Measurements from ENCODE around the gene CYB5A. TPM values are rescaled to one million over a fixed set of nuclear protein-coding genes. Genes with fewer than 3 reads are reported as not detected.

CYB5A gene
- total and polyA plus RNA-seq, 2 of the 8 experiments (the other 6 are each of a cell fraction or from before 2014, with no cell fraction given), result 154 to 195 TPM

DNA sequence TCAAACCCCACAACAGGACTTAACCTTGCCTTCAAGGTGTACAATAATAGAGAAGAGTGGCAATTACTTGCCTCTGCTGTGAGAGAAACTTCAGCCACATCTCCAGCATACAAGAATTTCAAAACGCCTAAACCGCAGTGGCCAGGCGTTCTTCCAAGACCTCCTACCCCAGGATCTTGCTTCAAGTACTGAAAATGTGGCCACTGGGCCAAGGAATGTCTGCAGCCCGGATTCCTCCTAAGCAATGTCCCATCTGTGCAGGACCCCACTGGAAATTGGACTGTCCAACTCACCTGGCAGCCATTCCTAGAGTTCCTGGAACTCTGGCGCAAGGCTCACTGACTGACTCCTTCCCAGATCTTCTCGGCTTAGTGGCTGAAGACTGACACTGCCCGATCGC lies 2.8 kb upstream of the CYB5A start:
- no peak overlapping the region for H3K56ac ChIP-seq (replicated peaks; ENCODE audit: insufficient read length, low read depth, low read length)
- no peaks in the 10 kb centered on the region for H3K27me3 ChIP-seq (replicated peaks in 1 of 4; ENCODE audit: control insufficient read depth in 3 of 4, extremely low read depth in 1 of 4, insufficient read depth in 3 of 4, low read length in 3 of 4)
- no peak overlapping the region for H2BK12ac ChIP-seq (ENCODE audit: low read depth, low read length)
- CTCF ChIA-PET (ENCODE audit: partially characterized antibody), result interaction anchor here (1.0 kb wide), 1 partner anchor 19 kb away, joined by 3 read pairs; no protein-coding TSS in a partner anchor
- no peak overlapping the region for H4K5ac ChIP-seq (ENCODE audit: insufficient read length, low read depth, low read length)
- H3K4me3 ChIP-seq (ENCODE audit: extremely low read depth in 1 of 4, insufficient read depth in 2 of 4, low read depth in 3 of 4, low read length in 4 of 4), result no peak overlapping the region
- DNase-seq (ENCODE audit: low read depth in 1 of 2, low spot score in 2 of 2), result no peak
- no peak overlapping the region for H3K9ac ChIP-seq (replicated peaks in 1 of 4; ENCODE audit: extremely low read depth in 1 of 4, low read depth in 3 of 4, low read length in 3 of 4)
- no peak overlapping the region for H3K18ac ChIP-seq (ENCODE audit: extremely low read depth, low read length)
- no peak overlapping the region for H2AFZ ChIP-seq (ENCODE audit: low read length)
- peaks cover 0 to 2% (median under 1%) of the 10 kb centered on the region in 4 experiments; a peak in 1 of 7 replicates for H3K4me1 ChIP-seq (replicated peaks in 1 of 4; ENCODE audit: control insufficient read depth in 3 of 4, insufficient read depth in 4 of 4, low read length in 3 of 4)
- peaks cover 8% of the 10 kb centered on the region; the same call in 1 of the 2 replicates for H3K23me2 ChIP-seq (ENCODE audit: low read depth, low read length)
- H2BK120ac ChIP-seq (replicated peaks; ENCODE audit: low read depth, low read length), result no peak overlapping the region
- no peak overlapping the region for H4K8ac ChIP-seq (ENCODE audit: extremely low read depth, insufficient read depth, low read length)
- H3K79me2 ChIP-seq (ENCODE audit: control insufficient read depth in 1 of 2, insufficient read depth in 2 of 2, low read length in 2 of 2), result peaks cover 0 to 15% of the 10 kb centered on the region in 2 experiments; a peak in 2 of 4 replicates
- H3K9me3 ChIP-seq (ENCODE audit: insufficient read depth in 2 of 2, low read depth in 1 of 2, low read length in 1 of 2), result peaks cover 0 to 10% of the 10 kb centered on the region in 2 experiments; a peak in 2 of 4 replicates
- no peak overlapping the region for H2BK20ac ChIP-seq (ENCODE audit: low read length)
- H3K23ac ChIP-seq (ENCODE audit: insufficient read length), result no peak overlapping the region
- H2BK5ac ChIP-seq (ENCODE audit: low read depth, low read length), result no peak overlapping the region
- POLR2A ChIA-PET (ENCODE audit: partially characterized antibody), result no interaction called here
- TF ChIP-seq HDAC6 (IDR thresholded peaks at IDR 0.05; ENCODE audit: low read depth, low read length), result no peak
- TF ChIP-seq, protein P1, sequence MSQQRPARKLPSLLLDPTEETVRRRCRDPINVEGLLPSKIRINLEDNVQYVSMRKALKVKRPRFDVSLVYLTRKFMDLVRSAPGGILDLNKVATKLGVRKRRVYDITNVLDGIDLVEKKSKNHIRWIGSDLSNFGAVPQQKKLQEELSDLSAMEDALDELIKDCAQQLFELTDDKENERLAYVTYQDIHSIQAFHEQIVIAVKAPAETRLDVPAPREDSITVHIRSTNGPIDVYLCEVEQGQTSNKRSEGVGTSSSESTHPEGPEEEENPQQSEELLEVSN (IDR thresholded peaks at IDR 0.05), result no peak
- no peak for TF ChIP-seq TBP (IDR thresholded peaks at IDR 0.05; ENCODE audit: low read depth, low read length)
- TF ChIP-seq POU5F1 (IDR thresholded peaks at IDR 0.05; ENCODE audit: low read depth, low read length), result no peak
- no peak for TF ChIP-seq POLR2AphosphoS5 (IDR thresholded peaks at IDR 0.05; ENCODE audit: low read depth, low read length)
- TF ChIP-seq SIN3A (conservative IDR thresholded peaks at IDR 0.05 in 1 of 2, IDR thresholded peaks at IDR 0.05 in 1 of 2; ENCODE audit: low read depth in 1 of 2, low read length in 2 of 2), result no peak
- TF ChIP-seq, protein P2, sequence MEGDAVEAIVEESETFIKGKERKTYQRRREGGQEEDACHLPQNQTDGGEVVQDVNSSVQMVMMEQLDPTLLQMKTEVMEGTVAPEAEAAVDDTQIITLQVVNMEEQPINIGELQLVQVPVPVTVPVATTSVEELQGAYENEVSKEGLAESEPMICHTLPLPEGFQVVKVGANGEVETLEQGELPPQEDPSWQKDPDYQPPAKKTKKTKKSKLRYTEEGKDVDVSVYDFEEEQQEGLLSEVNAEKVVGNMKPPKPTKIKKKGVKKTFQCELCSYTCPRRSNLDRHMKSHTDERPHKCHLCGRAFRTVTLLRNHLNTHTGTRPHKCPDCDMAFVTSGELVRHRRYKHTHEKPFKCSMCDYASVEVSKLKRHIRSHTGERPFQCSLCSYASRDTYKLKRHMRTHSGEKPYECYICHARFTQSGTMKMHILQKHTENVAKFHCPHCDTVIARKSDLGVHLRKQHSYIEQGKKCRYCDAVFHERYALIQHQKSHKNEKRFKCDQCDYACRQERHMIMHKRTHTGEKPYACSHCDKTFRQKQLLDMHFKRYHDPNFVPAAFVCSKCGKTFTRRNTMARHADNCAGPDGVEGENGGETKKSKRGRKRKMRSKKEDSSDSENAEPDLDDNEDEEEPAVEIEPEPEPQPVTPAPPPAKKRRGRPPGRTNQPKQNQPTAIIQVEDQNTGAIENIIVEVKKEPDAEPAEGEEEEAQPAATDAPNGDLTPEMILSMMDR (IDR thresholded peaks at IDR 0.05; ENCODE audit: control extremely low read depth in 1 of 3, insufficient read depth in 1 of 3, low read depth in 1 of 3, low read length in 3 of 3), result no peak
- no peak for TF ChIP-seq BRCA1 (IDR thresholded peaks at IDR 0.05; ENCODE audit: low read depth, low read length)
- TF ChIP-seq CBX5 (IDR thresholded peaks at IDR 0.05; ENCODE audit: low read depth, low read length), result no peak
- TF ChIP-seq KDM5A (IDR thresholded peaks at IDR 0.05; ENCODE audit: low read length), result no peak
- TF ChIP-seq SP1 (IDR thresholded peaks at IDR 0.05; ENCODE audit: low read depth, low read length), result no peak
- H3K79me1 ChIP-seq (ENCODE audit: low read depth, low read length), result no peaks in the 10 kb centered on the region; the same call in 1 of the 2 replicates
- H2AK5ac ChIP-seq (ENCODE audit: low read depth, low read length), result no peak overlapping the region
- no peak overlapping the region for H4K91ac ChIP-seq (replicated peaks; ENCODE audit: insufficient read length, low read length)
- H3K27ac ChIP-seq (ENCODE audit: low read depth, low read length), result no peak overlapping the region
- H3K4me2 ChIP-seq (ENCODE audit: insufficient read depth in 1 of 2, low read depth in 2 of 2, low read length in 2 of 2), result no peak overlapping the region
- H2BK15ac ChIP-seq (ENCODE audit: low read length), result no peak overlapping the region
- H4K20me1 ChIP-seq (replicated peaks in 1 of 2; ENCODE audit: control insufficient read depth in 1 of 2, insufficient read depth in 2 of 2, low read length in 2 of 2), result no peaks in the 10 kb centered on the region
- 97% methylated on average over 8 of the region's 8 CpGs; no CpG with 5 or more reads in 1 of the 2 experiments for WGBS, 2 experiments (ENCODE audit: extremely low coverage in 1 of 2, insufficient coverage in 1 of 2, insufficient read length in 1 of 2, insufficient replicate concordance in 2 of 2, low coverage in 1 of 2, low lambda C conversion rate in 2 of 2, missing lambda C conversion rate in 1 of 2)
- H3K14ac ChIP-seq (ENCODE audit: insufficient read length), result no peak overlapping the region
- no peak overlapping the region for H3K4ac ChIP-seq (replicated peaks; ENCODE audit: insufficient read length, low read depth, low read length)
- H3K36me3 ChIP-seq (ENCODE audit: control insufficient read depth in 2 of 4, insufficient read depth in 4 of 4, low read length in 3 of 4), result no peaks in the 10 kb centered on the region; a peak in 1 of 8 replicates
- no peak for FAIRE-seq

Data from H1 (cell line).